Liver (tissue), 9 donors: ENCODE measurements around the gene CMTM4. TPM values are rescaled to one million over a fixed set of nuclear protein-coding genes. Genes with fewer than 3 reads are reported as not detected.

ENCODE experiments used
- DNase-seq: peaks from one replicate; pipeline ENCODE4 v3.0.0-alpha.2; 2017; ENCODE audit warnings: low spot score
- H3K27ac ChIP-seq, 2 donors: one replicate each; pipeline ENCODE4 v1.7.0; 2013; ENCODE audit warnings: inconsistent platforms in 2 of 2, low read length in 2 of 2, control low read depth in 1 of 2, low read depth in 1 of 2, mild to moderate bottlenecking in 1 of 2
- H3K27me3 ChIP-seq, 4 donors: one replicate each; pipeline versions ENCODE4 v1.6.1 to v1.7.0; 2013; ENCODE audit warnings: low read length in 3 of 4, inconsistent platforms in 1 of 4, mild to moderate bottlenecking in 1 of 4, moderate library complexity in 1 of 4; ENCODE audit not compliant: control insufficient read depth in 4 of 4, insufficient read depth in 4 of 4
- H3K36me3 ChIP-seq, 4 donors: one replicate each; pipeline versions ENCODE4 v1.6.1 to v1.7.0; 2013; ENCODE audit warnings: low read length in 3 of 4, mild to moderate bottlenecking in 3 of 4, low read depth in 1 of 4, moderate library complexity in 1 of 4; ENCODE audit not compliant: control insufficient read depth in 4 of 4, insufficient read depth in 3 of 4
- H3K4me1 ChIP-seq, 4 donors: one replicate each; pipeline versions ENCODE4 v1.6.1 to v1.7.0; 2013; ENCODE audit warnings: low read length in 3 of 4, mild to moderate bottlenecking in 3 of 4, moderate library complexity in 1 of 4; ENCODE audit not compliant: control insufficient read depth in 4 of 4, insufficient read depth in 4 of 4
- H3K4me3 ChIP-seq, 3 donors: one replicate each; pipeline versions ENCODE4 v1.6.1 to v1.7.0; 2013; ENCODE audit warnings: low read length in 3 of 3, control low read depth in 1 of 3, low read depth in 1 of 3, mild to moderate bottlenecking in 1 of 3
- H3K9ac ChIP-seq, 2 donors: one replicate each; pipeline ENCODE4 v1.7.0; 2013; ENCODE audit warnings: low read length in 2 of 2, mild to moderate bottlenecking in 2 of 2, moderate library complexity in 2 of 2, control low read depth in 1 of 2, low read depth in 1 of 2
- H3K9me3 ChIP-seq, 4 donors: one replicate each; pipeline versions ENCODE4 v1.6.1 to v1.7.0; 2013; ENCODE audit warnings: low read length in 3 of 4; ENCODE audit not compliant: control insufficient read depth in 4 of 4
- ATF3 ChIP-seq: IDR thresholded peaks from 2 replicates; pipeline ENCODE4 v1.6.1; 2016; ENCODE audit warnings: antibody characterized with exemption
- CTCF ChIP-seq: fragments of 150-350 bp; IDR thresholded peaks from 2 replicates; pipeline ENCODE4 v1.5.1; 2017; ENCODE audit warnings: improper control_type of control experiment, low read depth, low read length; ENCODE audit not compliant: missing input control
- EGR1 ChIP-seq, 2 donors: IDR thresholded peaks; 2 replicates each; pipeline ENCODE4 v1.6.1; 2016 to 2018; ENCODE audit warnings: antibody characterized with exemption in 2 of 2, low read depth in 2 of 2
- FOXA1 ChIP-seq: IDR thresholded peaks from 2 replicates; pipeline ENCODE4 v1.6.1; 2016; ENCODE audit warnings: antibody characterized with exemption
- FOXA2 ChIP-seq: IDR thresholded peaks from 2 replicates; pipeline ENCODE4 v1.6.1; 2016; ENCODE audit warnings: antibody characterized with exemption
- GABPA ChIP-seq, 2 donors: IDR thresholded peaks in 1 of 2; conservative IDR thresholded peaks in 1 of 2; 2 replicates each; pipeline ENCODE4 v1.6.1; 2016; ENCODE audit warnings: antibody characterized with exemption in 2 of 2, mild to moderate bottlenecking in 1 of 2, moderate library complexity in 1 of 2
- HNF4A ChIP-seq, 2 donors: conservative IDR thresholded peaks; 2 replicates each; pipeline ENCODE4 v1.6.1; 2016; ENCODE audit warnings: antibody characterized with exemption in 2 of 2, mild to moderate bottlenecking in 2 of 2
- HNF4G ChIP-seq: IDR thresholded peaks from 2 replicates; pipeline ENCODE4 v1.6.1; 2016; ENCODE audit warnings: antibody characterized with exemption
- JUND ChIP-seq, 2 donors: IDR thresholded peaks; 2 replicates each; pipeline ENCODE4 v1.6.1; 2016; ENCODE audit warnings: antibody characterized with exemption in 2 of 2
- NR2F2 ChIP-seq: IDR thresholded peaks from 2 replicates; pipeline ENCODE4 v1.6.1; 2016; ENCODE audit warnings: antibody characterized with exemption
- RAD21 ChIP-seq, 2 donors: IDR thresholded peaks; 2 replicates each; pipeline ENCODE4 v1.6.1; 2016; ENCODE audit warnings: antibody characterized with exemption in 2 of 2, mild to moderate bottlenecking in 2 of 2
- RXRA ChIP-seq, 2 donors: IDR thresholded peaks; 2 replicates each; pipeline ENCODE4 v1.6.1; 2017 to 2018; ENCODE audit warnings: antibody characterized with exemption in 2 of 2, mild to moderate bottlenecking in 1 of 2
- SP1 ChIP-seq: IDR thresholded peaks from 2 replicates; pipeline ENCODE4 v1.6.1; 2018; ENCODE audit warnings: antibody characterized with exemption, mild to moderate bottlenecking
- TAF1 ChIP-seq: conservative IDR thresholded peaks from 2 replicates; pipeline ENCODE4 v1.6.1; 2016; ENCODE audit warnings: antibody characterized with exemption, mild to moderate bottlenecking
- YY1 ChIP-seq: IDR thresholded peaks from 2 replicates; pipeline ENCODE4 v1.6.1; 2016; ENCODE audit warnings: antibody characterized with exemption, mild to moderate bottlenecking
- WGBS: extraction: QIAGEN DNeasy Blood & Tissue Kit; methylation state at CpG from one replicate; pipeline ENCODE4 v1.1.7; 2013; 5-methylcytosine and 5-hydroxymethylcytosine counted together
- polyA plus RNA-seq, 2 donors: library from polyadenylated mRNA; stranded (reverse) in 1 of 2; unstranded in 1 of 2; fragments of 200-250 nt in 1 of 2; fragments of >200 nt in 1 of 2; fragmentation: Nextera tagmentation in 1 of 2; extraction: Ambion mirVana in 1 of 2; gene quantifications; one replicate each; pipeline versions ENCODE4 v1.2.1 to v1.2.3, GENCODE V29; 2013 to 2015
- total RNA-seq, 2 donors: library from RNA; depleted of rRNA; stranded (reverse); fragments of >200 nt; gene quantifications; one replicate each; pipeline ENCODE4 v1.2.3, GENCODE V29; 2014
- TF ChIP-seq, protein P1 (sequence below): IDR thresholded peaks from 2 replicates; pipeline ENCODE4 v1.6.1; 2016; ENCODE audit warnings: antibody characterized with exemption
- TF ChIP-seq, protein P2 (sequence below): IDR thresholded peaks from 2 replicates; pipeline ENCODE4 v1.6.1; 2016; ENCODE audit warnings: antibody characterized with exemption
- donor health status: healthy.
- donor health status: healthy.
- donor health status: healthy.
- donor health status: healthy.
- donor health status: healthy.

Gene CMTM4
- total and polyA plus RNA-seq, 4 donors: 2.9 to 19.7 (median 6.3) TPM

DNA sequence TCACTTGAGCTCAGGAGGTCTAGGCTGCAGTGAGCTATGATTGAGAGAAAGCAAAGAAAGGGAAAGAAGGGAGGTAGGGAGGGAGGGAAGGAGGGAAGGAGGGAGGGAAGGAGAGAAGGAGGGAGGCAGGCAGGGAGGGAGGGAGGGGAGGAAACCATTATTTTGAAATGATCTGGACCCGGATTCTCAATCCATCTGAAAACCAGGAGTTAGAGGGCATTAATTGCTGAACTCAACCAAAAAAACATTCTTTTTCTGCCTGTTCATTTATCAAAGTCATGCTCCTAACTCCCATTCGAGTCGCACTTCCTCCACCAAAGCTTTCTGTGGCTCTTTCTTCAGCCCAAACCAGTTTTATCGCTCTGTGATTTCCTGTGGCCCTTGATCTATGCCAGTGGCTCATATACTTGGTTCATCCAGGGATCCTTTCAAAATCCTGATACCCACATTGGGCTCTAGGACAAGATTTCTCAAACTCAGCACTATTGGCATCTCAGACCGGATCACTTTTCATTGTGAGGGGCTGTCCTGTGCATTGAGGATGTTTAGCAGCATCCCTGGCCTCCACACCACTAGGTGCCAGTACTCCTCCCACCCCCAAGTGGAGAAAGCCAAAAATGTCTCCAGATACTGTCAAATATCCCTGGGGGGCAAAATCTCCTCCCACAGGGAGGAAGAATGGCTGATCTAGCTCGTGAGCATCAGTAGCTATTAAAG is 38.2 kb downstream of the CMTM4 start (continued):
- no peak for TF ChIP-seq EGR1 (IDR thresholded peaks at IDR 0.05; ENCODE audit: low read depth in 2 of 2)
- no peak for TF ChIP-seq RAD21 (IDR thresholded peaks at IDR 0.05)
- TF ChIP-seq SP1: no peak
- TF ChIP-seq FOXA2: no peak
- TF ChIP-seq ATF3: no peak
- TF ChIP-seq HNF4A (conservative IDR thresholded peaks at IDR 0.05): no peak

DNA sequence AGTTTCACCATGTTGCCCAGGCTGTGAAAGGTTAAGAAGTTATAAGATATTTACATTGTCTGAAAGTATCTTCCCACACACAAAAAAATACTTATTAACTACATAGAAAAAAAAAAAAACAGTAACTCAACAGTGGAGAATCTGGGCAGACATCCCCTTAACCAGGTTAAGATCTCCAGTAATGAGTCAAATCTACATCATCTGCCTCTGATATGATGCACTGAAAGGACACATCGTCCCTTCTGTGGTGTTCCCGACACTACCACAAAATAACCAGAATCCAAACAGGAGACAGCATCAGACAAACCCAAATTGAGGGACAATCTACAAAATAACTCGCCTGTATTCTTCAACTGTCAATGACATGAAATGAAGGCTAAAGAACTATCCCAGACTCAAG is 40.0 kb downstream of the CMTM4 start:
- Histone ChIP-seq H3K36me3 (no peaks in the 10 kb centered on the region), H3K27me3 (no peaks in the 10 kb centered on the region), H3K9me3 (no peaks in the 10 kb centered on the region), H3K4me3 (no peak overlapping the region), H3K4me1 (peaks cover 4 to 20% (median 15%) of the 10 kb centered on the region in 4 donors), H3K9ac (no peak overlapping the region), H3K27ac (no peak overlapping the region)
- no peak for DNase-seq
- TF ChIP-seq CTCF (no peak), EGR1 (IDR thresholded peaks at IDR 0.05; ENCODE audit: low read depth in 2 of 2) (no peak), NR2F2 (no peak), JUND (IDR thresholded peaks at IDR 0.05) (no peak), GABPA (IDR thresholded peaks at IDR 0.05 in 1 of 2, conservative IDR thresholded peaks at IDR 0.05 in 1 of 2) (no peak), YY1 (no peak)
- TF ChIP-seq, protein P1, sequence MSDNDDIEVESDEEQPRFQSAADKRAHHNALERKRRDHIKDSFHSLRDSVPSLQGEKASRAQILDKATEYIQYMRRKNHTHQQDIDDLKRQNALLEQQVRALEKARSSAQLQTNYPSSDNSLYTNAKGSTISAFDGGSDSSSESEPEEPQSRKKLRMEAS: no peak
- 96% methylated on average over 3 of the region's 3 CpGs for WGBS

DNA sequence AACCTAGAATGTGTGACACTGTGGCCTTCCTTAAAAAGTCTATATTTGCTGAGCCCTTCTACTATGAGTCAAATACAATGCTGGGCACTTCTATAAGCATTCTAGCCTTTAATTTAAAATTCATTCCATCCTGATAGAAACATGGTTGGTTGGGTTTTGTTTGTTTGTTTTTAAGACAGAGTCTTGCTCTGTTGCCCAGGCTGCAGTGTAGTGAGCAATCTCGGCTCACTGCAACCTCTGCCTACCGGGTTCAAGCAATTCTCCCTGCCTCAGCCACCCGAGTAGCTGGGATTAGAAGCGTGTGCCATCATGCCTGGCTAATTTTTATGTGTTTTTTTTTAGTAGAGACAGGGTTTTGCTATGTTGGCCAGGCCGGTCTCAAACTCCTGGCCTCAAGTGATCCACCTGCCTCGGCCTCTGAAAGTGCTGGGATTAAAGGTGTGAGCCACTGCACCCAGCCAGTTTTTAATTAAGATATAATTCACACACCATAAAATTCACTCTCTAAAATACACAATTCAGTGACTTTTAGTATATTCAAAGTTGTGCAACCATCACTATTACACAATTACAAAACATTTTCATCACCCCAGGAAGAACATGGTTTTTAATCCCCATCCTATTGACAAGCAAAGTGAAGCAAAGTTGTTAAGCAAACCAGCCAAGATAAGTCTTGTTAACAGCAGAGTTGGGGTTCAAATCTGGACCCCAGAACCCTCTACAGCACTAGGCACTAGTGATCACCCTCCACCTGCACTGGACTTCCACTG is 42.8 kb downstream of the CMTM4 start:
- Histone ChIP-seq H3K27ac (peak overlapping the region in 1 of 2 donors; percentile 47), H3K4me1 (peaks cover 4 to 9% (median 6%) of the 10 kb centered on the region in 4 donors), H3K27me3 (no peaks in the 10 kb centered on the region), H3K9ac (no peak overlapping the region), H3K9me3 (no peaks in the 10 kb centered on the region), H3K4me3 (no peak overlapping the region), H3K36me3 (no peaks in the 10 kb centered on the region)
- no peak for DNase-seq
- WGBS: 93% methylated on average over 6 of the region's 6 CpGs
- TF ChIP-seq CTCF (no peak), FOXA1 (no peak), RAD21 (IDR thresholded peaks at IDR 0.05) (no peak), YY1 (no peak), HNF4A (conservative IDR thresholded peaks at IDR 0.05) (peak; percentile 11 to 20), NR2F2 (no peak), JUND (IDR thresholded peaks at IDR 0.05) (no peak), ATF3 (peak; percentile 54), RXRA (IDR thresholded peaks at IDR 0.05) (peak in 1 of 2 donors; percentile 29), TAF1 (no peak), SP1 (no peak), FOXA2 (no peak), EGR1 (IDR thresholded peaks at IDR 0.05; ENCODE audit: low read depth in 2 of 2) (no peak), HNF4G (no peak)
- TF ChIP-seq, protein P2, sequence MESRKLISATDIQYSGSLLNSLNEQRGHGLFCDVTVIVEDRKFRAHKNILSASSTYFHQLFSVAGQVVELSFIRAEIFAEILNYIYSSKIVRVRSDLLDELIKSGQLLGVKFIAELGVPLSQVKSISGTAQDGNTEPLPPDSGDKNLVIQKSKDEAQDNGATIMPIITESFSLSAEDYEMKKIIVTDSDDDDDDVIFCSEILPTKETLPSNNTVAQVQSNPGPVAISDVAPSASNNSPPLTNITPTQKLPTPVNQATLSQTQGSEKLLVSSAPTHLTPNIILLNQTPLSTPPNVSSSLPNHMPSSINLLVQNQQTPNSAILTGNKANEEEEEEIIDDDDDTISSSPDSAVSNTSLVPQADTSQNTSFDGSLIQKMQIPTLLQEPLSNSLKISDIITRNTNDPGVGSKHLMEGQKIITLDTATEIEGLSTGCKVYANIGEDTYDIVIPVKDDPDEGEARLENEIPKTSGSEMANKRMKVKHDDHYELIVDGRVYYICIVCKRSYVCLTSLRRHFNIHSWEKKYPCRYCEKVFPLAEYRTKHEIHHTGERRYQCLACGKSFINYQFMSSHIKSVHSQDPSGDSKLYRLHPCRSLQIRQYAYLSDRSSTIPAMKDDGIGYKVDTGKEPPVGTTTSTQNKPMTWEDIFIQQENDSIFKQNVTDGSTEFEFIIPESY: peak; percentile 6
- TF ChIP-seq, protein P1: no peak
